Measurements from ENCODE around the gene CYTL1.

DNA sequence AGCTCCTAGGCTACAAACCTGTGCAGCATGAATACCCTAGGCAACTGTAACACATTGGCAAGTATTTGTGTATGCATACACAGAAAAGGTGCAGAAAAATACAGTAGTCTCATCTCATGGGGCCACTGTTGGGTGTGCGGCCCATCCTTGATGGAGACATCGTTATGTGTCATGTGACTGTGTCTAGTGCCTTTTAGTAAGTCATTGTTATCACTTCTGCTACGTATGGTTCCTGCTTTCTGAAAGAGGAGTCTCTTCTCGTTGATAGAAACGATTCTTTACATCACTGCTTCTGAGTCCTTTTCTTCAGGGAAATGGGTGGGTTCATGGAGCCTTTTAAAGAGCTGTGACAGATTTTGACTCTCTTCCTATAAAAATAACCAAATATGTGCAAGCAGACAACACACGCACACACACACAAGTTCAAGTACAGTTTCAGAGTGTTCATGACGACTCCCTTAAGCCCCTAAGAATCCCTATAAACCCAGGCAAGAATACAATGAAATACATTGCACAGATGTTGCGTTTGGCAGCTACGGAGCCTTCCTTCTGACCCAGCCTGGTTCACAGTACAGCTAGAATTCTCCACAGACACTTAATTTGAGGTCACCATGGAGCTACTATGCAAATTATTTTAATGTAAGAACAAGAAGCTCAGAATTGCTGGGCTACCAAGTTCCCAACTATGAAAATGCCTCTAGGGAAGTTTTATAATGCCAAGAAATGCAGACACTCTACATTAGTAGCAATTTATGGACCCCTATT lies 21.8 kb upstream of the CYTL1 start:
- TF ChIP-seq POLR2AphosphoS5 (IDR thresholded peaks at IDR 0.05), result no peak
- TF ChIP-seq CTCF (IDR thresholded peaks at IDR 0.05), result no peak
